H4 (cell line): Measurements from ENCODE around the gene SV2B. TPM values are rescaled to one million over a fixed set of nuclear protein-coding genes. Genes with fewer than 3 reads are reported as not detected.
A peak's percentile ranks its signal among the peaks of the same experiment; 100 is the strongest.

ENCODE experiments used
- DNase-seq: peaks from one replicate; pipeline ENCODE4 v3.0.0-alpha.2; 2015; ENCODE audit warnings: low spot score
- total RNA-seq: library from RNA; depleted of rRNA; stranded (reverse); fragments of >200 nt; shearing (Covaris generic); gene quantifications from 2 replicates; pipeline ENCODE4 v1.2.3, GENCODE V29; 2014

SV2B gene
- total RNA-seq, 1 experiment from 2014 or later, result 0.04 TPM

DNA sequence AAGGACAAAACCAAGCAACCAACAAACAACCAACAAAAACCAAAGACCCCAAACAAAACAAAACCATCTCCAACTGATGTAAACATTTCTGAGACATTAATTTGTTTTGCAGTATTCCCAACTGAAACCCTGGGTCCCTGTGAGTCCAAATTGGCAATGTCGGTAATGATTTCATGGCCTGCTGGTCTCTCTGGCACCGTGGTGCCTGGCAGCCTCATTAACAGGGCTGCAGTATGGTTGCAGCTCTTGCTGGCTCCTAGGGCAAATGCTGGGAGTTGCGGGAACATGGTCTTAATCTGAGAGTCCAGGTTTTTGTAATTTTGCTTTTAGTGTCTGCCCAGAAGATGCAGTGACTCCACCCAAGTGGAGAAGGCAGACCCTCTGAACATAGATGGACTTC is 128.3 kb downstream of the SV2B start:
- DNase-seq, result no peak

GRCh38 chr15:91228890-91229289 is 128.8 kb downstream of the SV2B start:
- no peak for DNase-seq

- no peak for DNase-seq
Observed at GRCh38 chr15:91231703-91232102, 131.6 kb downstream of the SV2B start.

DNA sequence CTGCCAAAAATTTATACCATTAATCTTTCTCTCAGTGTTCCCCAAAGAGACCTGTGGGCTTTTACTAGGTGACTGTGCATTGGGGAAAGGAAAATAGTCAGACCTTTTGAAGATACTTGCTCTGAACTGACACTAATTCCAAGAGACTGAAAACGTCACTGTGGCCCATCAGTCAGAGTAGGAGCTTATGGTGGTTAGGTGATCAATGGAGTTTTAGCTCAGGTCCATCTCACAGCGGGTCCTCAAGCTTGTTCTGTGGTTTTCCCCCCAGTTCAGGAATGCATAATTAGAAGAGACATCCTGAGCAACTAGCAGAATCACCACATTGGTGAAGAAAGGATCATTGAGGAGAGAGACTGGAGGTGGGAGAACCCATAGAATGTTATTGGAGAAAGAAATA is 134.7 kb downstream of the SV2B start:
- no peak for DNase-seq

DNA sequence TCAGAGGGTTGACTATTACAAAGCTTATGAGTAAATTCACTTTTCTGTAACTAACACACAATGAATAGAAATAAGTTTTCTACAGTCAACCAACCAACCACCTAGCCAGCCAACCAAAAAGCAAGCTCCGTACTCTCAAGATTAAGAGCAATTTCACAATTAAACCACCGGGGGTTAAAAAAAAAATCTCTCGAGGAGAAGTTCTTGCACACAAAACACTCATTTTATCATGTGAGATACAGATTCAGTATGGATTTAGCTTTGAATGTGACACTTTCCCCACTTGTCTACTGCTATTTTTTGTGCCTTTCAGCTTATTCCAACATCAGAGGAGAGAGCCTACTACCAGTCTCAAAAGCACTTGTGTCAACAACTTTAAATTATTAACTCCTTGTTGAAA is 135.3 kb downstream of the SV2B start:
- DNase-seq, result no peak

GRCh38 chr15:91237445-91237844 is 137.4 kb downstream of the SV2B start:
- no peak for DNase-seq

- DNase-seq, result no peak
Observed at GRCh38 chr15:91238644-91239425, 138.8 kb downstream of the SV2B start.

DNA sequence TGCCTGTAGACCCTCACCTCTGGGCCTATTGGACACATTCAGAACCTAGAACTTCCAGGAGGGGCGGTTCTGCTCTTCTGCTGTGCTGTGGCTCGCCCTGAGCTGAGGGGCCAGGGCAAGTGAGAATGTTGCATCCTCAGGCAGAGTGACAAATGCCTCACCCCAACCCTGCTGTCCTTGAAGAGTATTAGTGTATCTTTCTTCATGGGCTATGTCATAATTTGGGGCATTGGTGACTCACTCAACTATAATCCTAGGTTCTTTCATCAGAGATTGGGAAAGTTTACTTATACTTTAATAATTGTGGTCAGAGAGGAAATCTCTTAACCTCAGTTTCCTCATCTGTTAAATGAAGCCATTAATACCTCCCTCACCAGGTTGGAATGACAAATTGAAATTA is 143.8 kb downstream of the SV2B start:
- DNase-seq, result no peak

DNA sequence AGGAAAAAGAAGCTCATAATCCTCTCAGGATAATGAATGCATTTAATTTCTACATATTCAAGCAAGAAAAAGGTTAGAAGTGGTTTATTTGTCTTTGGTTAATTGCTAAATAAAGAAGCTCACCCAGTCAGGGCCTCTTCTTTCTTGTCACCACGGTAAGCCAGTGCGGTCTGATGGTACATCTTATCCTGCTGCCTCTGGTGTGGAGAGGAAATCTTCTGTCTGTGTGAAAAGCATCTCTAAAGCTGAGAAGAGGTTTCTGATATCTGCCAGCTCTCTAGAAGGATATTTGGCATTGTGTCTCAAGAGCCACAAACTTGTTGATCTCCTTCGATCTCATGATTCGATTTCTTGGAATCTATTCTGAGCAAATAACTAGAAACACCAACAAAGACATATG is 144.9 kb downstream of the SV2B start:
- DNase-seq, result no peak

- DNase-seq, result no peak
Observed at GRCh38 chr15:91246998-91247397, 146.9 kb downstream of the SV2B start.

GRCh38 chr15:91249591-91249990 is 149.5 kb downstream of the SV2B start:
- no peak for DNase-seq

DNA sequence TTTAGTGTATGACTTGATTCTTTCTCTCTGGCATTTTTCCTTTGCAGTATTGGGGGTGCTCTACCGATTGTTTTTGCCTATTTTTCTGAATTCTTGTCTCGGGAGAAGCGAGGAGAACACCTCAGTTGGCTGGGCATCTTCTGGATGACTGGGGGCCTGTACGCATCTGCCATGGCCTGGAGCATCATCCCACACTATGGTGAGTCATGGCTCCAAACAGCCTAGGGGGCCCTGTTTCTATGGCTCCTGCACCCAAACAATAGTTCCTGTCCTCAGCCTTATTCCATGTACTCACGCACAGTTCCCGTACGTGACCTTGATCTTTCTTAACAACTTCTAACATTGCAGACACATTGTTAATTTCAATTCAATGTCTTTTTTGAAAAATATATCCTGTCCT is 152.3 kb downstream of the SV2B start:
- DNase-seq, result no peak

DNA sequence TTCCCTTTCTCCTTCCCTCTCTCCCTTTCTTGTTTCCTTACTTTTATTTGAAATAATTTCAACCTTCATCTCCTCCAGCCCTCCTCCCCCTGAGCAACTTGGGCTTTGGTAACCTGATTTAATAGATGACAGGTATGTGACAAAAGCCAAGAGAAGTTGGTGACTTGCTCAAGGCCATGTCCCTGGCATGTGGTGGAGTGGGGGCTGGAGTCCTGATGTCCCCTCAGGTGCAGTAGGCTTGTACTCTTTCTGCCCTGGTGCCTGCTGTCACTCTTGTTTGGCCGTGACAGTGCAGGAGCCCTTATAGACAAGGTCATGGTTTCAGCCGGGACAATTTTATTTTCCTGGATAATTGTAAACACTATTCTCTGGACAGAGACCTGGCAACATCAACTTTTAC is 152.7 kb downstream of the SV2B start:
- DNase-seq, result no peak

- DNase-seq, result no peak
Observed at GRCh38 chr15:91253605-91254004, 153.5 kb downstream of the SV2B start.

GRCh38 chr15:91254766-91255165 is 154.7 kb downstream of the SV2B start:
- peak; percentile 11 for DNase-seq

DNA sequence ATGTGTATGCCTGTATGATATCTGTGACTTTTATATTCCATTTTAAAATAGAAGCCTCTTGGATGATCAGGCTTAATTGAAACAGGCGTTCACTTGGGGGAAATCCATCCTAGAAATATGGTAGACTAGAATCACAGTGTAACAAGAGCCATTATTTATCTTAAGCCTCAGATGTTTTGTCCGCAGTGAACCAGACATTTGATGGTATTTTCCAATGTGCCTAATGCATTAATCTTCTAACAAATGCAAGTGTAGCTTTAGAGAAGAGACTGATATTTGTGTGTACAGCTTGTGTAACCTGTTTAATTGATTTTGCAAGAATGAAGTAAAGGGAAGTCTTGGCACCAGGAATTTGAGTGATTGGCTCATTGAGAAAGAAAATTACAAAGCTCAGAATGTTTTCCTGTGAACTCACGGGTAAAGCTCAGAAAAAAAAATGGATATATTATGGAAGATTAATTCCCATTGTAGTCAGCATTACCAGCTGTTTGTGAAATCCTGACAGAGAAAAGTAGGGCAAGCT is 155.7 kb downstream of the SV2B start:
- DNase-seq, result no peak

- no peak for DNase-seq
Observed at GRCh38 chr15:91257746-91258414, 157.8 kb downstream of the SV2B start.

DNA sequence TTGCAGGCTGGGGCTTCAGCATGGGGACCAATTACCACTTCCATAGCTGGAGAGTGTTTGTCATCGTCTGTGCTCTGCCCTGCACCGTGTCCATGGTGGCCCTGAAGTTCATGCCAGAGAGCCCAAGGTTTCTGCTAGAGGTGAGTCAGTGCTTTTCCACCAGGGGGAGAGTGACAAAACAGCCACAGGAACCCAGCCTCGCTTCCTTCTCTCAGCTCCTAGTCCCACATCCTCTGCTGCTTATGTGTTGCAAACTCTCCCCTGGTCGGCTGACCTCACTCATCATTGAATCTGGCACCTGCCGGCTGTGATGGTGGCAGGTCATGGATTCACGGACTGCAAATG is 158.3 kb downstream of the SV2B start:
- DNase-seq, result peak; percentile 30

- no peak for DNase-seq
Observed at GRCh38 chr15:91259077-91259476, 159.0 kb downstream of the SV2B start.

- no peak for DNase-seq
Observed at GRCh38 chr15:91261345-91261744, 161.3 kb downstream of the SV2B start.

- DNase-seq, result peak; percentile 23
Observed at GRCh38 chr15:91263632-91264531, 163.8 kb downstream of the SV2B start.

- no peak for DNase-seq
Observed at GRCh38 chr15:91264651-91265351, 164.7 kb downstream of the SV2B start.
